ENCODE results near the gene TRAP1. TPM values are rescaled to one million over a fixed set of nuclear protein-coding genes. Genes with fewer than 3 reads are reported as not detected.

TRAP1 gene
- total RNA-seq, 2 experiments from 2014 or later = 185 to 242 TPM

GRCh38 chr16:3713587-3714242, 3.6 kb downstream of the TRAP1 start:
- H3K4me3 ChIP-seq (ENCODE audit: low read depth, low read length, poor library complexity, severe bottlenecking) = no peak overlapping the region
- no peaks in the 10 kb centered on the region for H3K9me3 ChIP-seq (ENCODE audit: low read length)
- POLR2A ChIA-PET = interaction anchor here (0.6 kb wide), 1 partner anchor 683 kb away, joined by 4 read pairs; no protein-coding TSS in a partner anchor
- H3K36me3 ChIP-seq (ENCODE audit: insufficient read depth, low read length) = peaks cover 56% of the 10 kb centered on the region
- no peak overlapping the region for H3K4me2 ChIP-seq (ENCODE audit: low read length)
- H2AFZ ChIP-seq (ENCODE audit: low read length) = no peak overlapping the region
- no TSS peak for BruUV-seq (replicated peaks)
- H3K27ac ChIP-seq (ENCODE audit: low read depth, low read length, poor library complexity, severe bottlenecking) = no peak overlapping the region
- TF ChIP-seq CTCF (conservative IDR thresholded peaks at IDR 0.05; ENCODE audit: low read length) = no peak
- TF ChIP-seq EZH2phosphoT487 (IDR thresholded peaks at IDR 0.05; ENCODE audit: borderline replicate concordance, low read depth, low read length) = no peak
- H3K79me2 ChIP-seq (ENCODE audit: insufficient read depth, low read depth, low read length) = peaks cover 88% of the 10 kb centered on the region
- CTCF ChIA-PET (ENCODE audit: unreplicated experiment) = no interaction called here
- intact Hi-C loops (cut with micrococcal nuclease; ENCODE audit: unreplicated experiment) = no loop called here
- H4K20me1 ChIP-seq (ENCODE audit: insufficient read depth, low read length) = no peaks in the 10 kb centered on the region; the same call in 1 of the 2 replicates
- H3K4me1 ChIP-seq (ENCODE audit: insufficient read depth, low read length, poor library complexity, severe bottlenecking) = peaks cover 13% of the 10 kb centered on the region
- no peak for DNase-seq (ENCODE audit: low spot score)
- no peaks in the 10 kb centered on the region for H3K9me2 ChIP-seq (ENCODE audit: insufficient read depth, low read length)

- no peaks in the 10 kb centered on the region for H3K9me2 ChIP-seq (ENCODE audit: insufficient read depth, low read length)
- H3K36me3 ChIP-seq (ENCODE audit: insufficient read depth, low read length) = peaks cover 58% of the 10 kb centered on the region
- H3K79me2 ChIP-seq (ENCODE audit: insufficient read depth, low read depth, low read length) = peaks cover 90% of the 10 kb centered on the region
- no peak overlapping the region for H3K4me3 ChIP-seq (ENCODE audit: low read depth, low read length, poor library complexity, severe bottlenecking)
- CTCF ChIA-PET (ENCODE audit: unreplicated experiment) = no interaction called here
- no peaks in the 10 kb centered on the region; the same call in 1 of the 2 replicates for H4K20me1 ChIP-seq (ENCODE audit: insufficient read depth, low read length)
- no peaks in the 10 kb centered on the region for H3K9me3 ChIP-seq (ENCODE audit: low read length)
- no peak overlapping the region for H2AFZ ChIP-seq (ENCODE audit: low read length)
- POLR2A ChIA-PET = interaction anchor here (0.5 to 1.1 kb wide), 3 partner anchors 9 to 684 kb away, joined by 3 to 4 read pairs (median 3); no protein-coding TSS in a partner anchor
- H3K27ac ChIP-seq (ENCODE audit: low read depth, low read length, poor library complexity, severe bottlenecking) = no peak overlapping the region
- peaks cover 7% of the 10 kb centered on the region for H3K4me1 ChIP-seq (ENCODE audit: insufficient read depth, low read length, poor library complexity, severe bottlenecking)
- no TSS peak for BruUV-seq (replicated peaks)
- H3K4me2 ChIP-seq (ENCODE audit: low read length) = no peak overlapping the region
- no peak for TF ChIP-seq CTCF (conservative IDR thresholded peaks at IDR 0.05; ENCODE audit: low read length)
- no peak for TF ChIP-seq EZH2phosphoT487 (IDR thresholded peaks at IDR 0.05; ENCODE audit: borderline replicate concordance, low read depth, low read length)
- intact Hi-C loops (cut with micrococcal nuclease; ENCODE audit: unreplicated experiment) = no loop called here
- DNase-seq (ENCODE audit: low spot score) = no peak
These were observed 4.4 kb downstream of the TRAP1 start for GRCh38 chr16:3712861-3713372.

Measured in OCI-LY7 (cell line).